ENCODE data around the gene PCDHGA1.

DNA sequence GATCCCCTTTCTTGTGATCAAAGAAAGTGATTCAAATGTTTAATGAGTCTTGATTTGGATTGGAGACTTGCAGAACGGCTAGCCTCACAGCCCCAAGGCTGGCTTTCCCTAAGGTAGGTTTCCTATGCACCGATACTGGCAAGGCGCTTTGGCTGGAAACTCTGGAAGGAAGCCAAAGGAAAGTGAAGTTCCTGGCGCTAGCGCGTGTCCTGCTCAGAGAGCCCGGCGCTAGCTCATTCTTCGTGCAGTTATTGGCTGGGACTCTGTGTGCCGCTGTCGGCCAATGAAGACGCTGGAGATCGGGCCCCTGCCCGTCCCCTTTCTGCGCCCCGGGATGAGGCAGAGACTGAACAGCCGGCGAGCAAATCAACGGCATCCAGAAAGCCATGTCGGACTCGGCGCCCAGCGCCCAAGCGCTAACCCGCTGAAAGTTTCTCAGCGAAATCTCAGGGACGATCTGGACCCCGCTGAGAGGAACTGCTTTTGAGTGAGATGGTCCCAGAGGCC, 145.4 kb downstream of the PCDHGA1 start, which contains the start of gene PCDHGC3:
- TF ChIP-seq, protein P1, sequence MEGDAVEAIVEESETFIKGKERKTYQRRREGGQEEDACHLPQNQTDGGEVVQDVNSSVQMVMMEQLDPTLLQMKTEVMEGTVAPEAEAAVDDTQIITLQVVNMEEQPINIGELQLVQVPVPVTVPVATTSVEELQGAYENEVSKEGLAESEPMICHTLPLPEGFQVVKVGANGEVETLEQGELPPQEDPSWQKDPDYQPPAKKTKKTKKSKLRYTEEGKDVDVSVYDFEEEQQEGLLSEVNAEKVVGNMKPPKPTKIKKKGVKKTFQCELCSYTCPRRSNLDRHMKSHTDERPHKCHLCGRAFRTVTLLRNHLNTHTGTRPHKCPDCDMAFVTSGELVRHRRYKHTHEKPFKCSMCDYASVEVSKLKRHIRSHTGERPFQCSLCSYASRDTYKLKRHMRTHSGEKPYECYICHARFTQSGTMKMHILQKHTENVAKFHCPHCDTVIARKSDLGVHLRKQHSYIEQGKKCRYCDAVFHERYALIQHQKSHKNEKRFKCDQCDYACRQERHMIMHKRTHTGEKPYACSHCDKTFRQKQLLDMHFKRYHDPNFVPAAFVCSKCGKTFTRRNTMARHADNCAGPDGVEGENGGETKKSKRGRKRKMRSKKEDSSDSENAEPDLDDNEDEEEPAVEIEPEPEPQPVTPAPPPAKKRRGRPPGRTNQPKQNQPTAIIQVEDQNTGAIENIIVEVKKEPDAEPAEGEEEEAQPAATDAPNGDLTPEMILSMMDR (conservative IDR thresholded peaks at IDR 0.05; ENCODE audit: low read depth, low read length): no peak
- TF ChIP-seq EZH2 (IDR thresholded peaks at IDR 0.05; ENCODE audit: low read length, unreplicated experiment) (no peak), EZH2phosphoT487 (IDR thresholded peaks at IDR 0.05; ENCODE audit: borderline replicate concordance, low read length) (no peak)
